ENCODE data around the gene RPUSD4.

RPUSD4 gene

DNA sequence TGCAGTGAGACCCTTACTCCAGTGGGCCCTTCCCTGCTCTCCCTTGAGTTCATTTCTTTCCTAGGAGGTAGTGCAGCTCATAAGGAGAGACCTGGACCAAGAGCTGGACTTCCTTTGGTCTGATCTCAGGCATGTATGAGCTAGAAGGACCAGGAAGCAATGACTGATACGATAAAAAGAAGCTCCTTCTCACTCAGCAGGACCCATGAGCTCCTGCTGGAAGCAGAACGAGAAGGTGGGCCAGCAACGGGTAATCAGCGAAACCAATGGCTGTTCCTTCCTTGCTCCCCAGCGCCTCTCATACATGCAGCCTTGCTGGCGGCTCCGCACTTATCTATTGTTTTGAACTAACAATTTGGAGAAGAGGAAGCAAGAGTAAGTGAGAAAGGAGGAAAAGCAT, 56.8 kb downstream of the RPUSD4 start:
- no peak for DNase-seq

DNA sequence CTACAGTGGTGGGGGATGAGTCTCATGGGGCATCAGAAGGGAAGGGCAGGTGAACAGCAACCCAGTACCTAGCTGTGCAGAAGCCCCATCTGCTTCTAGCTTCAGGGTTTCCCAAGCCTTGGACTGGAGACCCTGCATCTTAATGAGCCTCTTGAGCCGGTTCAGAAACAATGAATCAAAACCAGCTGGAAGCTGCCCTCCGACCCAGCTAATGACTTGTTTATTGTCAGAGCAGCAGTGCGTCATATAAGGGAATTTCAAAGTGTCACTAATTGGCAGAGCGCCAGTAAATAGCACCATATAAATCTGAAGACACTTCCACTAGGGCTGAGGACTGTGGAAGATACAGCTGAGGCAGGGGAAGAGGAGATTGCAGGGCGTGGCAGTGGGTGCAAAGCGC, 57.5 kb downstream of the RPUSD4 start:
- no peak for DNase-seq

DNA sequence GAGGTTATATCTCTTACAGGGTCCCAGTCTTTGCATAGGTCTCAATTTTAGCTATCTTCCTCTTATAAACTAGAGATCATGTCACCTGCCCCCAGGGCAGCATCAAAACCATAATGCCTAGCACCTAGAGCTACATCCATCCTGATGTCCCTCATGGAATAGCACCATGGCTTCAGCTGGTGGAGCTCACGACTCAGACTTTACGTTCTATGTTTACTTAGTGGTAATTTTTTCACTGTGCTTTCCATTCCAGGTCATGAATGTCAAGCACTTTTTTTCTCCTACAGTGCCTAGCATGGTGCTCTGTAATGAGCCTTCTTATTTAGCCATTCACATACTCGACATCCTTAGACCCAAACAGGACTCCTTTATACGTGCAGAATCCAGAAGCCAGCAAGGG, 58.4 kb downstream of the RPUSD4 start:
- no peak for DNase-seq

DNA sequence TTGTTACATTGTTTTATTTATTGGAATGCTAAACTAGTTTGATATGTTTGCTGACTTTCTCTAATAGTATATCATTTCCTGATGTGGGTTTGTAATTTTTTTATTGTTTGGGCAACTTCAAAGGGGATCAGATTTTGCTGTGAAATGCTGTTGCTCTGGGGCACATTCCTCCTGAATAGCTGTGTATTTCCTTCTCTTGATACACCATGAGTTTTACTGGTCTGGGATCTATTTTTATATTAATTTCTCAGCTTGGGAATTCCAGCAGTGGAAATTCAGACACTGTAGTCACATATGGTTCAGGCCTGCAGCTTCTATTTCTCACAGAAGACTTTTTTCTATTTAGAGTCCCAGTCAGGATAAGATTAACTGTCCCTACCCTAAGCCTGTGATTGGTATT, 58.9 kb downstream of the RPUSD4 start:
- no peak for DNase-seq

DNA sequence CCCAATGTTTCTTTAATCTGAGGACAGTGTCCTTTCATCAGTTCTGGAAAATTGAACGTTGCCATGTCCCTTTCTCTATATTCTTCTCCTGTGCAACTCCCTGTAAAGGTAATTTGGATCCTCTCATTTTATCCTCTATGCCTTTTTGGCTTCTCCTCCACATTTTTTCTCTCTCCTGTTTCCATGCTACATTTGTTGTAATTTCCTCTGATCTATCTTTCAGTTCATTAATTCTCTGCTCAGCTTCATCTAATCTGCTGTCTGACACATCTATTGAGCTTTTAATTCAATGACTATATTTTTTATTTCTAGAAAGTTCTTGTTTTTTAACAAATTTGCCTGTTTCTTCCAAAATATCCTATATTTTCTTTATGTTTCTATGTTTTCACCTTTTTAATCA, 59.3 kb downstream of the RPUSD4 start:
- DNase-seq, result no peak
